GM10248 (cell line): ENCODE measurements around the gene RTKN2.

ENCODE experiments used
- CTCF ChIA-PET: fragments of 300-600 bp; sonication (Branson Sonifier 250); formaldehyde crosslinking; extraction: SDS; loops from one replicate; lab custom pipeline; 2021; ENCODE audit warnings: antibody characterized with exemption; lab: Yijun Ruan, JAX
- POLR2A ChIA-PET: fragments of 350-650 bp; sonication (Branson Sonifier 250); formaldehyde crosslinking; extraction: SDS; loops from one replicate; lab custom pipeline; 2020; ENCODE audit warnings: antibody characterized with exemption; lab: Yijun Ruan, JAX
- DNase-seq: peaks from one replicate; pipeline ENCODE4 v3.0.0; 2012; ENCODE audit errors: extremely low spot score
- TF ChIP-seq, protein P1 (sequence below): IDR thresholded peaks from 2 replicates; pipeline ENCODE4 v1.5.1; 2012; ENCODE audit warnings: mild to moderate bottlenecking, low read depth; ENCODE audit errors: extremely low read depth, missing control alignments, control extremely low read depth

Gene RTKN2

GRCh38 chr10:62183442-62183841 is 85.2 kb downstream of the RTKN2 start:
- ChIA-PET CTCF (no interaction called here), POLR2A (no interaction called here)
- DNase-seq, result peak; percentile 48
- TF ChIP-seq, protein P1, sequence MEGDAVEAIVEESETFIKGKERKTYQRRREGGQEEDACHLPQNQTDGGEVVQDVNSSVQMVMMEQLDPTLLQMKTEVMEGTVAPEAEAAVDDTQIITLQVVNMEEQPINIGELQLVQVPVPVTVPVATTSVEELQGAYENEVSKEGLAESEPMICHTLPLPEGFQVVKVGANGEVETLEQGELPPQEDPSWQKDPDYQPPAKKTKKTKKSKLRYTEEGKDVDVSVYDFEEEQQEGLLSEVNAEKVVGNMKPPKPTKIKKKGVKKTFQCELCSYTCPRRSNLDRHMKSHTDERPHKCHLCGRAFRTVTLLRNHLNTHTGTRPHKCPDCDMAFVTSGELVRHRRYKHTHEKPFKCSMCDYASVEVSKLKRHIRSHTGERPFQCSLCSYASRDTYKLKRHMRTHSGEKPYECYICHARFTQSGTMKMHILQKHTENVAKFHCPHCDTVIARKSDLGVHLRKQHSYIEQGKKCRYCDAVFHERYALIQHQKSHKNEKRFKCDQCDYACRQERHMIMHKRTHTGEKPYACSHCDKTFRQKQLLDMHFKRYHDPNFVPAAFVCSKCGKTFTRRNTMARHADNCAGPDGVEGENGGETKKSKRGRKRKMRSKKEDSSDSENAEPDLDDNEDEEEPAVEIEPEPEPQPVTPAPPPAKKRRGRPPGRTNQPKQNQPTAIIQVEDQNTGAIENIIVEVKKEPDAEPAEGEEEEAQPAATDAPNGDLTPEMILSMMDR, result no peak

DNA sequence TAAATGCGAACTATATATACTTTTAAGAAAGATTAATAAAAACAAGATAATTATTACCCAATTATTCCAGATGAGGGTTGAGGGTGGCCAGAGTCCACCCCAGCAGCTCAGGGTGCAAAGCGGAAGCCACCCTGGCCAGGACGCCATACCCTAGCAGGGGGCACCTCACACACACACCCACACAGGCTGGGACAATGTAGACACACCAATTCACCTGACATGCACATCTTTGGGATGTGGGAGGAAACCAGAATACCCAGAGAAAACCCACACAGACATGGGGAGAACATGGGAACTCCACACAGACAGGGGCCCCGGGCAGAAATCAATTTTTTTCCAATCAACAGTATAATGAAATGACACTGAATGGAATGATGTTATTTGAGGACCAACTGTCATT is 86.0 kb downstream of the RTKN2 start:
- ChIA-PET POLR2A (no interaction called here), CTCF (interaction anchor here (0.8 kb wide), 1 partner anchor 9 kb away, joined by 3 read pairs; no protein-coding TSS in a partner anchor)
- TF ChIP-seq, protein P1, result no peak
- DNase-seq, result no peak

GRCh38 chr10:62182171-62182570 is 86.5 kb downstream of the RTKN2 start:
- DNase-seq, result no peak
- TF ChIP-seq, protein P1, result no peak
- CTCF ChIA-PET, result interaction anchor here (0.8 kb wide), 1 partner anchor 9 kb away, joined by 3 read pairs; no protein-coding TSS in a partner anchor
- POLR2A ChIA-PET, result no interaction called here

DNA sequence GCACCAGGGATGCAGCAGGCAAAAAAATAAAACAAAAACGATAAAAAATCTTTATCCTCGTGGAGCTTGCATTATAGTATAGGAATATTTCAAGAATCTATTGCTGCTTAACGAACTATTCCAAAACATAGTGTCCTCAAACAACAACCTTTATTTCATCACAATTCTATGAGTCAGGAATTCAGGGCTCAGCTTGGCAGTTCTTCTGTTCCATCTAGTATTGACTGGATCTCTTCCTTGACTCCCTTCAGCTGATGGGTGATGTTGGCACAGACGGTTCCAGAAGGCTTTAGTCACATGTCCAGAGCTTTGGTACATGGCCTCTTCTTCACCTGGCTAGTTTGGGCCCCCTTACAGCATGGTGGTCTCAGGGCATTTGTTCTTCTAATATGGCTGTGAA is 88.0 kb downstream of the RTKN2 start:
- TF ChIP-seq, protein P1, result no peak
- DNase-seq, result no peak
- CTCF ChIA-PET, result no interaction called here
- POLR2A ChIA-PET, result no interaction called here

DNA sequence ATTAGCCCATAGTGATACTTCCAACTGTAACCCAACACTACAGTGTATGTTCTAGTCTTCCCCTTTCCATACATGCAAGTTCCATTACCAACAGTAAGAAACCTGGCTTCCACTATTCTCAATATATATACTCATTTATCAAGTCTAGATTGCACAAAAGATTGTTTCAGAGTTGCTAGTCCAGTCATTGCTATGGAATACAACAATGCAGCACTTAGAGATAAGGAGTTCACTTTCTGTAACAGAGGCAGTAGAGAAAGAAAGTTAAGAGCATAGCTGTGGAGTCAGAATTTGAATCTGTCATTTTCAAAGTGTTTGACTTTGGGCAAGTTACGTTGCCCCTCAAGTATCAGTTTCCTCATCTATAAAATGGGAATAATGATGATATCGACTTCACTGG is 90.1 kb downstream of the RTKN2 start:
- no peak for DNase-seq
- ChIA-PET CTCF (no interaction called here), POLR2A (no interaction called here)
- TF ChIP-seq, protein P1, result no peak

- TF ChIP-seq, protein P1, result no peak
- ChIA-PET POLR2A (no interaction called here), CTCF (interaction anchor here (1.7 kb wide), 1 partner anchor 9 kb away, joined by 4 read pairs; no protein-coding TSS in a partner anchor)
- no peak for DNase-seq
Measured at GRCh38 chr10:62177111-62177510, 91.5 kb downstream of the RTKN2 start.
